ENCODE data around the gene AFAP1L1.

- TF ChIP-seq CTCF (IDR thresholded peaks at IDR 0.05) (no peak), POLR2A (IDR thresholded peaks at IDR 0.05) (no peak)
Observed at GRCh38 chr5:149280124-149280523, 8.5 kb downstream of the AFAP1L1 start.
